CD4-positive, alpha-beta T cell treated with Interleukin-12 subunit alpha and Interleukin-12 subunit beta, for 1 hour (primary cell): Measurements from ENCODE around the gene TPRX1.
"Not testable (repeated sequence)": the region's sequence is repeated elsewhere in the genome, so short reads cannot be mapped to it uniquely, and the experiment has no call there.

Experiments
- DNase-seq: peaks from one replicate; pipeline ENCODE4 v3.0.0-alpha.2; 2020

TPRX1 gene, protein sequence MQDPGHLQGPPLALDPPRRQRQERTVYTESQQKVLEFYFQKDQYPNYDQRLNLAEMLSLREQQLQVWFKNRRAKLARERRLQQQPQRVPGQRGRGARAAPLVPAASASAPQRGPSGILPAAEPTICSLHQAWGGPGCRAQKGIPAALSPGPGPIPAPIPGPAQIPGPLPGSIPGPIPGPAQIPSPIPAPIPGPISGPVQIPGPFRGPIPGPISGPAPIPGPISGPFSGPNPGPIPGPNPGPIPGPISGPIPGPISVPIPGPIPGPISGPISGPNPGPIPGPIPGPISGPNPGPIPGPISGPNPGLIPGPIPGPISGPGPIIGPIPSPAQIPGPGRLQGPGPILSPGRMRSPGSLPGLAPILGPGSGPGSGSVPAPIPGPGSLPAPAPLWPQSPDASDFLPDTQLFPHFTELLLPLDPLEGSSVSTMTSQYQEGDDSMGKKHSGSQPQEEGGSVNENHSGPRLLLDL

DNA sequence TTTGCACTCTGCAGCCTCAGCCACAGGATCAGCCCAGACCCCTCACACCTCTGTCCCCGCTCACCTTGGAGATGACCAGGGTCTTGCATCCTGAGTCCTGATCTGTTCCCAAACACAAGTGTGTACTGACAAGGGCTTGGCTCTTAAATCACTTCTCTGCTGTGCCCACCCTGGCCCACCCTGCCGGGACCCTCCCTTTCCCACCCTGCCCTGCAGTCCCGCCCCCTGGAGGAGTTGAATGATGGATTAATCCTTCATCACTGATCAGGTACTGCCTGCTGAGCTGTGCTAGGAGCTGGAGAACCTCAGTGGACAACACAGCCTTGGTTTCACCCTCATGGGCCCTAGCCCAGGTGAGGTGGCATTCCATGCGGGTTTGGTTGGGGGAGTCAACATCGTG, at the start of gene TPRX1:
Gene TPRX1 (minus strand): TSS at position 101 of the 400 bp plus-strand sequence. CDS start 12 bp downstream, at position 89.
- not testable (repeated sequence) for DNase-seq

- no peak for DNase-seq
These were observed 48.7 kb upstream of the TPRX1 start for GRCh38 chr19:47853003-47853402.

DNA sequence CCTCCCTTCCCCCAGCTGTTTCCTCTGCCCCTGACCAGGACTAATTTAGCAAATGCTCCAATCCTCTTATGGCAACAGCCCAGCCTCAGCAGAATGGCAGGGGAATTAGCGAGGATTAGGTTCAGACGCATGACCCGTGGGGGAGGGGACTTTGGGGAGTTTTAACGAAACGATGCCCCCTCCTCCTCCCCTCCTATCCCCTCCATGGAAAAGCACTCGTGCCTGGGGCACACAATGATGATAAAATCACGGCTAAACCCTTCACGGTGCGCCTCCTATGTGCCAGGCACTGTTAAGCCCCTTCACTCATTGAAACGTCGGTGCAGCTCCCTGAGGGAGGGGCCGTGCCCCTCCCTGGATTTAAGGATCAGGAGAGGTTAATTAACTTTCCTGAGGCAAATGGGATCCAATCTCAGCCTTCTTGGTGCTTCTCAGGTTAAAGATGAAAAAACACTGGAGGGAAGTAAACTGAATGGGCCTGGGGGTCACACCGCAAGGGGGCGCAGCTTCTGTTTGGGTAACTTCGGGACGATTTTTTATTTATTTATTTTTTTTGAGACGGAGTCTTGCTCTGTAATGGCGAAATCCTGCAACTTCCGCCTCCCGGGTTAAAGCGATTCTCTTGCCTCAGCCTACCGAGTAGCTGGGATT, 44.6 kb upstream of the TPRX1 start:
- DNase-seq = peak; percentile 8

DNA sequence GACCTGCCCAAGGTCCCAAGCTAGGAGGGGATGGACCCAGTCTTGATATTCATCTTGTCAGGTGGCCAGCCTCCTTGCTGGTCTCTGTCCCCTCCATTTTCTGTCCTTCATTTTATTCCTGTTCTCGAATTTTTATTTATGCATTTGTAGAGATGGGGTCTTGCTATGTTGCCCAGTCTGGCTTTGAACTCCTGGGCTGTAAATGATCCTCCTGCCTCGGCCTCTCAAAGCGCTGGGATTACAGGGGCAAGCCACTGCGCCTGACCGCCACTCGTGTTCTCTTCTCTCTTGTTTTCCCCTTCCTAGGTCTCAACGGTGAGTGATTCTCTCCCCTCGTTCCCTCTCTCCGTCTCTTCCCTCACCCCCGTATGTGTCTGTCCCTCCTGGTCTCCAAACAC, 44.1 kb upstream of the TPRX1 start:
- no peak for DNase-seq

DNA sequence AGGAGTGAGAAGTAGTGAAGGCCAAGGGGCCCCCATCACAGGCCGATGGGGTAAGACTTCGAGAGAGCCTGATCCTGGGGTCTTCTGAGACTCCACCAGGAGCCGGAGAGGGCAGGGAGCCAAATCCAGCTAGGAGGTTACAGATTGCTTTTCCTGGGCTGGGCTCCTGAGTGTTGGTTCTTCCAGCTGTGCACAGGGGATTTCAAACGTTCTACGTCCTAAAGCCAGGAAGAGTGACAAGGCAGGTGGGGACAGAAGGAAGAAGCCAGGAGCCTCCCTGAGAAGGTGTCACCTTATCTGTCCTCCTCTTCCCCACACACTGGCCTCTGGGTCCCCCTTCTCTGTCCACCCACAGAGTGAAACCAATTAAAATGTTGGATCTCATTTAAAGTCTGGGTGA, 38.6 kb upstream of the TPRX1 start:
- no peak for DNase-seq

GRCh38 chr19:47839913-47840312, 35.6 kb upstream of the TPRX1 start:
- no peak for DNase-seq

DNA sequence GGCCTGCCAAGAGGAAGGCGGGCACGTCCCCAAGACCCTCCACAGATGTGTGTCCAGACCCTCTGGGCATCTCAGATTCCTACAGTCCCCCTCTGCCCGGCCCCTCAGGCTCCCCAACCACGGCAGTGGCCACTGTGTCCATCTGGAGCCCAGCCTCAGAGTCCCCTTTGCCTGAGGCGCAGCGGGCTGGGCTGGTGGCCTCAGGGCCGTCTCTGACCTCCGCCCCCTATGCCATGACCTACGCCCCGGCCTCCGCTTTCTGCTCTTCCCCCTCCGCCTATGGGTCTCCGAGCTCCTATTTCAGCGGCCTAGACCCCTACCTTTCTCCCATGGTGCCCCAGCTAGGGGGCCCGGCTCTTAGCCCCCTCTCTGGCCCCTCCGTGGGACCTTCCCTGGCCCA, 35.1 kb upstream of the TPRX1 start:
- DNase-seq = no peak

DNA sequence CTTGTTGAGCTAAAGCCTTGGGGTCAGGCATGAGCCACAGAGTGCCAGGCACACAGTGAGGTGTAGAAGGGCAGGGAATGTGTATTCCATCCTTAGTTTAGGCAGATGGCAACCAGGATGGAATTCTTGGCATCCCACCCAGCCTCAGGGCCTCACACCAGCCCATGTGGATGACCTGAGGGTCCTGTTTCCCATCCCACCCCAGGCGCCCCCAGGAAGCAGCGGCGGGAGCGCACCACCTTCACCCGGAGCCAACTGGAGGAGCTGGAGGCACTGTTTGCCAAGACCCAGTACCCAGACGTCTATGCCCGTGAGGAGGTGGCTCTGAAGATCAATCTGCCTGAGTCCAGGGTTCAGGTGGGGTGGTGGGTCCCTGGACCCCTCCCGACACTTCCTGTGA, 31.7 kb upstream of the TPRX1 start:
- DNase-seq = no peak

- no peak for DNase-seq
These were observed 28.4 kb upstream of the TPRX1 start for GRCh38 chr19:47832723-47833122.

DNA sequence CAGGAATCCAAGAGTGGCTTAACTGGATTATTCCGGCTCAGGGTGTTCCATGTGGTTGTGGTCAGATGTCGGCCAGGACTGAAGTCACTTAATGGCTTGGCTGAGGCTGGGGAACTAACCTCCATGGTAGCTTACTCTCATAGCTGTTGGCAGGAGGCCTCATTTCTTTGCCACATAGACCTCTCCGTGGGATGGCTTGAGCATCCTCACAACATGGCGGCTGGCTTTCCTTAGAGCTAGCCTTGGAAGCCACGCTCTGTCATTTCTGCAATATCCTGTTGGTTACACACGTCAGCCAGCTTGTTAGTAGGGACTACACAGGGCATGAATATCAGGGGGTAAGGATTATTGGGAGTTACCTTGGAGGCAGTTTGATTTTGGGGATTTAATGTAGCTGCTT, 22.4 kb upstream of the TPRX1 start:
- DNase-seq = no peak

GRCh38 chr19:47824396-47824795, 20.0 kb upstream of the TPRX1 start:
- no peak for DNase-seq

- no peak for DNase-seq
These were observed 17.2 kb upstream of the TPRX1 start, which contains the start of gene CRX for GRCh38 chr19:47821460-47822020. Gene CRX, plus strand, starts transcription at chr19:47821937. Its CDS starts 12,507 bp downstream, at chr19:47834444.

- DNase-seq = no peak
These were observed 16.1 kb upstream of the TPRX1 start for GRCh38 chr19:47820410-47820809.

DNA sequence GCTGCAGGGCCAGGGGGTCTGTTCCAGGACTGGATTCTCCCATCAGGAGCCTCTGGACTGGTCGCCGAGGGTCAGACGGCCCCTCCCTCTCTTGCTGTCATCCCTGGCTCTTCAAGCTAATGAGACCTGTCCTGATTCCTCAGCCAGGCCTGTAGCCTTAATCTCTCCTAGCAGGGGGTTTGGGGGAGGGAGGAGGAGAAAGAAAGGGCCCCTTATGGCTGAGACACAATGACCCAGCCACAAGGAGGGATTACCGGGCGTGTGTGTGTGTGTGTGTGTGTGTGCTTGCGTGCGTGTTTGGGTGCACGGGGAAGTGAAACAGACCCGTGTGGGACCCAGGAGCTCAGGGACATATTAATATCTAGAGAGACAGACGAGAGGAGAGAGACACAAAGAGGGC, 15.5 kb upstream of the TPRX1 start:
- no peak for DNase-seq

GRCh38 chr19:47818221-47818620, 13.9 kb upstream of the TPRX1 start:
- DNase-seq = not testable (repeated sequence)

GRCh38 chr19:47816270-47816669, 11.9 kb upstream of the TPRX1 start:
- not testable (repeated sequence) for DNase-seq

DNA sequence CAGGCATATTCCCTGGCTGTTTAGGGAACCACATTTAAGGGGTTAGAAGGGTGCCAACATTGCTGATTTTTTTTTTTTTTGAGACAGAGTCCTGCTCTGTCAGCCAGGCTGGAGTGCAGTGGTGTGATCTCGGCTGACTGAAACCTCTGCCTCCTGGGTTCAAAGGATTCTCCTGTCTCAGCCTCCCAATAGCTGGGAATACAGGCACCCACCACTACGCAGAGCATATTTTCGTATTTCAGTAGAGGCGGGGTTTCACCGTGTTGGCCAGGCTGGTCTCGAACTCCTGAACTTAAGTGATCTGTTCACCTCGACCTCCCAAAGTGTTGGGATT, 9.6 kb upstream of the TPRX1 start:
- DNase-seq = no peak

DNA sequence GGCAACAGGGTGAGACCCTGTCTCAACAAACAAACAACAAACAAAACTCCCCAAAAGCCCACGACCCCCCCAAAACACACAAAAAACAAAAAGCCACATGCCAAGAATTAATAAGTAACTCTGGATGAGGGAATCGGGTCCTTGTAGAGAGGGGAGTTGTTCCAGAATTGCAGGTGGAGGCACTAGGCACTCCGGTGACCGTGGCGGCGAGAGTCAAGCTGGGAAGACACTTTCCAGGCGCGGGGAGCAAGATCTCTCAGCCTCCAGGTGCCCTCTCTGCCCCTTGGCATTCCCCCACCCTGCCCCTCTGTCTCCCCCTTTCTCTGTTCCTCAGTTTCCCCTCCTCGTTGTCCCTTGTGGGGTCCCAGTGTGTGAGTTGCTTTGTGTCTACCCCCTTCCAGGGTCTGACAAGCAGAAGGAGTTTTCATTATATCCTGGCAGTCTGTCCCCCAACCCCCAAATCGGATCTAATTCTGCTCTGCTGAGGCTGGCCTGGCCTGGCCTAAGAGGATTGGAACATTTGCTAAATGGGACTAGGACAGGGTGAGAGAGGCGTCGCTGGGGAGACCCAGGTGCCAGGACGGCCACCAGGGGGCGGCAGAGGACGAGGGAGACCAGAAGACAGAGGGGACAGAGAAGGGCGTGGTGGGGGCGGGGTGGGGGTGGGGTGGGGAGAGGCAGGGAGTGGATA, 9.1 kb upstream of the TPRX1 start:
- peak; percentile 71 for DNase-seq

- no peak for DNase-seq
These were observed 2.1 kb upstream of the TPRX1 start for GRCh38 chr19:47806435-47806834.

GRCh38 chr19:47805313-47805712, 962 bp upstream of the TPRX1 start:
- DNase-seq = no peak

GRCh38 chr19:47803671-47804070, 680 bp downstream of the TPRX1 start:
- DNase-seq = not testable (repeated sequence)

DNA sequence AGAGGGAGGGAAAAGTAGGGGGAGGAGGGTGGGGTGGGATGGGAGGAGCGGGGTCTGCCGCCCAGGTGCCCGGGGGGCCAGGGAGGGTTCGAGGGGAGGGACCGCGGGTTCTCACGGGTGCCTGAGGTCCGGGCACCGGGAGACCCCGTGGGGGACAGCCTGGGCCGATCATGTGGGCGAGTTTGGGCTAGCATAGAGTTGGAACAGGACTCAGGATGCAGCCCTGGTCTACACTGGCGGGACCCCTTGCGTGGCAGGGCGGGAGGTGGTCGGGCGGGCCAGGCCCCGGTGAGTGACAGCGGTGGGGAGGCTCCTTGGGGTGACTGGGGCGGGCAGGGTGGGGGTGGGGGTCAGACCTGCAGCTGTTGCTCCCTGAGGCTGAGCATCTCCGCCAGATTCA, 1.2 kb downstream of the TPRX1 start:
- DNase-seq = not testable (repeated sequence)

GRCh38 chr19:47802521-47803043, 1.8 kb downstream of the TPRX1 start:
- no peak for DNase-seq
